LNCaP clone FGC (cell line): ENCODE results near the gene EEFSEC.

Experiments used
- DNase-seq: peaks from one replicate; pipeline ENCODE4 v3.0.0-alpha.2; 2011; ENCODE audit warnings: low read depth
- H3K4me3 ChIP-seq: 2 replicates; pipeline ENCODE4 v1.5.1; 2011; ENCODE audit warnings: mild to moderate bottlenecking, low read depth, low read length, control low read depth
- CTCF ChIP-seq: IDR thresholded peaks from 2 replicates; pipeline ENCODE4 v1.5.1; 2012; ENCODE audit warnings: mild to moderate bottlenecking; ENCODE audit not compliant: control insufficient read depth, insufficient read depth; ENCODE audit errors: extremely low read depth

The EEFSEC gene

GRCh38 chr3:128324911-128325592 is 171.8 kb downstream of the EEFSEC start:
- H3K4me3 ChIP-seq, result no peak overlapping the region
- no peak for DNase-seq
- no peak for TF ChIP-seq CTCF

GRCh38 chr3:128326051-128326823 is 173.0 kb downstream of the EEFSEC start:
- no peak overlapping the region for H3K4me3 ChIP-seq
- no peak for TF ChIP-seq CTCF
- DNase-seq, result no peak

GRCh38 chr3:128327606-128328031 is 174.3 kb downstream of the EEFSEC start:
- TF ChIP-seq CTCF, result no peak
- H3K4me3 ChIP-seq, result no peak overlapping the region
- no peak for DNase-seq

GRCh38 chr3:128328546-128329458 is 175.5 kb downstream of the EEFSEC start:
- no peak for TF ChIP-seq CTCF
- no peak overlapping the region for H3K4me3 ChIP-seq
- no peak for DNase-seq

- TF ChIP-seq CTCF, result no peak
- DNase-seq, result no peak
- H3K4me3 ChIP-seq, result no peak overlapping the region
Measured at GRCh38 chr3:128329491-128330213, 176.4 kb downstream of the EEFSEC start.

GRCh38 chr3:128330214-128330842 is 177.0 kb downstream of the EEFSEC start:
- H3K4me3 ChIP-seq, result no peak overlapping the region
- TF ChIP-seq CTCF, result 0 out of 2 replicates have a peak, but pooled peaks have one; percentile 2
- no peak for DNase-seq
